ENCODE data around the gene SLC12A4. TPM values are rescaled to one million over a fixed set of nuclear protein-coding genes. Genes with fewer than 3 reads are reported as not detected.

SLC12A4 gene
- total and polyA plus RNA-seq, 10 donors: 4.6 to 68.5 (median 29.4) TPM

DNA sequence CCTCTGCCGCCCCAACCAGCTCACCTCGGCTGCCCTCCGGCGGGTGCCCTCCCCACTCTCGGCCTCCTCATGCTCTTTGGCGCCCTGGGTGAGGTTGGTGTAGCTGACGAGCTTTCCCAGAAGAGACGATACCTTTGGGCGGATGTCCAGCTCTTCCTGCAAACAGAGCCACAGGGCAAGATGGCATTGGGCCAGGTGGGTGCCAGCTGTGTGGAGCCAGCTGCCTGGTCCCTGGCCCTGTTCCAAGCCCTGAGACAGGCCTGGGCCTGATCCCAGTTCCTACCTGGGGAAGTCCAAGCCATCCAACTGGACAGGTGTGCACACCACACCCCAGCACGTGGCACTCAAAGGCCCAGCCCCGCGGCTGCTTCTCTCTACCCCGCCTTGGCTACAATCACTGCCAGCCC is 6.9 kb downstream of the SLC12A4 start:
- peak overlapping the region in 5 of 8 donors; percentile 59 to 70 (median 64) for H3K27ac ChIP-seq
- peaks cover 0 to 67% (median 37%) of the 10 kb centered on the region in 6 donors for H3K36me3 ChIP-seq
- peaks cover 31 to 83% (median 59%) of the 10 kb centered on the region in 6 donors for H3K4me1 ChIP-seq
- WGBS, 5 donors: 82 to 89% (median 83%) methylated on average over 13 of the region's 13 CpGs
- H3K4me3 ChIP-seq: no peak overlapping the region
- H3K27me3 ChIP-seq (replicated peaks in 1 of 7): no peaks in the 10 kb centered on the region
- TF ChIP-seq POLR2A (IDR thresholded peaks at IDR 0.05) (no peak), POLR2AphosphoS5 (IDR thresholded peaks at IDR 0.05) (peak in 1 of 3 donors; percentile 36)
- intact Hi-C loops (cut with DNase I; ENCODE audit: low total_unique reads): no loop called here
- DNase-seq: no peak
- no peaks in the 10 kb centered on the region for H3K9me3 ChIP-seq

DNA sequence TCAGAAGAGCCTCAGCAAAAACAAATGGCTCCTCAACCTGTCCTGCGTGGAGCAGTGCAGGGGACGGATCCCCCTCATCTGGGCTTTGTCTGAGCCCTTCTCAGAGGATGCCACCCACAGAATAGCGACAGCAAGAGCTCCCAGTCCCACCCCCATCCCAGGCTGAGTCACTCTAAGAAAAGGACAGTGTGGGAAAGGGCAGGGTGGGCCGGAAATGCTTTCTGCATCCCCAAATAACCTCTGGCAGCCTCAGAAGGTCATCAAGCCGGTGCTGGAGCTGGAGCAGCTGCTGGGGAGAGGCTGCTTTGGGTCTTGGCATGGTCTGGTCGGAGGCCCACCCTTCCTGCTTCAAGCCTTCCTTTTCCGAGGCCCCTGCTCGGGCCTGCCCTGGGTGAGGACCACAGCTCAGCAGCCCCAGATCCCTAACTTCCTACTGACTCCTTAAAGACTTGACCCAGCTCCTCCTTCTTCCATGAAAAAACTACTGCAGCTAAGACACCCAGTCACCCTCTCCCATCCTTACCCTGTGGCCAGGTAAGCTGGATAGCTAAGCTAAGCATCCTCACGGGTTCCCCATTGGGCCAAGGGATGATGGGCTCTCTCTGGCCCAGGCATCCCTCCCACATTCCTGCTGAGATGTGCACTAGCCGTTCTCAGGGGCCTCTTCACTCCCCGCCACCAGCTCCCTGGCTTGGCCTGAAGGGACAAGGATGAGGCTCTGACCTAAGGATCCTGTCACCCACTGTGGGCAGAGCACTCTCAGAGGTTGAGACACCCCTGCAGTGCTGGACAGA is 8.7 kb downstream of the SLC12A4 start:
- Histone ChIP-seq H3K4me3 (no peak overlapping the region), H3K36me3 (peaks cover 0 to 85% (median 43%) of the 10 kb centered on the region in 6 donors), H3K4me1 (peaks cover 23 to 65% (median 45%) of the 10 kb centered on the region in 6 donors), H3K27me3 (replicated peaks in 1 of 7) (no peaks in the 10 kb centered on the region), H3K27ac (peak overlapping the region in 6 of 8 donors; percentile 26 to 70 (median 63)), H3K9me3 (no peaks in the 10 kb centered on the region)
- 67 to 80% (median 74%) methylated on average over 10 to 11 of the region's 11 CpGs for WGBS, 5 donors
- TF ChIP-seq, protein P1, sequence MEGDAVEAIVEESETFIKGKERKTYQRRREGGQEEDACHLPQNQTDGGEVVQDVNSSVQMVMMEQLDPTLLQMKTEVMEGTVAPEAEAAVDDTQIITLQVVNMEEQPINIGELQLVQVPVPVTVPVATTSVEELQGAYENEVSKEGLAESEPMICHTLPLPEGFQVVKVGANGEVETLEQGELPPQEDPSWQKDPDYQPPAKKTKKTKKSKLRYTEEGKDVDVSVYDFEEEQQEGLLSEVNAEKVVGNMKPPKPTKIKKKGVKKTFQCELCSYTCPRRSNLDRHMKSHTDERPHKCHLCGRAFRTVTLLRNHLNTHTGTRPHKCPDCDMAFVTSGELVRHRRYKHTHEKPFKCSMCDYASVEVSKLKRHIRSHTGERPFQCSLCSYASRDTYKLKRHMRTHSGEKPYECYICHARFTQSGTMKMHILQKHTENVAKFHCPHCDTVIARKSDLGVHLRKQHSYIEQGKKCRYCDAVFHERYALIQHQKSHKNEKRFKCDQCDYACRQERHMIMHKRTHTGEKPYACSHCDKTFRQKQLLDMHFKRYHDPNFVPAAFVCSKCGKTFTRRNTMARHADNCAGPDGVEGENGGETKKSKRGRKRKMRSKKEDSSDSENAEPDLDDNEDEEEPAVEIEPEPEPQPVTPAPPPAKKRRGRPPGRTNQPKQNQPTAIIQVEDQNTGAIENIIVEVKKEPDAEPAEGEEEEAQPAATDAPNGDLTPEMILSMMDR (IDR thresholded peaks at IDR 0.05 in 8 of 11, conservative IDR thresholded peaks at IDR 0.05 in 3 of 11): no peak
- TF ChIP-seq POLR2AphosphoS5 (IDR thresholded peaks at IDR 0.05): peak; percentile 69 to 80 (median 70)
- no peak for DNase-seq
- intact Hi-C loops (cut with DNase I; ENCODE audit: low total_unique reads): no loop called here

DNA sequence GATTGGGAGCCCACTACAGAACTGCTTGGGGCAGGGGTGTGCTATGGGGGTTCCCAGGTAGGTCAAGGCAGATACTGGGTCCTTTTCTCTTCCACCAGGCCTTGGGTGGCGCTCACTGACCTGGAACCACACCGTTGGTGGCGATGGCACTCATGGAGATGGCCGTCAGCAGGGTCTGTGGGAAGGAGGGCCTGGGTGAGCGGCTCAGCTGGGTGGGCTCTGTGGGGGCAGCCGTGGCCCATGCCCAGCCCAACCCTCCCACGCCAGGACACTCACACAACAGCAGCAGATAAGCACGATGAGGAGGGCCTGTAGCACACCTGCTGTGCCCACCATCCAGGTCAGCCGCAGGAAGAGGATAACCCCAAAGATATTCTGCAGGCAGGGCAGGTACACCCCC is 10.8 kb downstream of the SLC12A4 start:
- TF ChIP-seq POLR2A (IDR thresholded peaks at IDR 0.05): no peak
- TF ChIP-seq POLR2AphosphoS5 (IDR thresholded peaks at IDR 0.05): no peak
- TF ChIP-seq, protein P1 (IDR thresholded peaks at IDR 0.05 in 8 of 11, conservative IDR thresholded peaks at IDR 0.05 in 3 of 11): no peak
- Histone ChIP-seq H3K36me3 (peaks cover 0 to 99% (median 53%) of the 10 kb centered on the region in 6 donors), H3K9me3 (no peaks in the 10 kb centered on the region), H3K4me3 (no peak overlapping the region), H3K4me1 (peaks cover 11 to 44% (median 33%) of the 10 kb centered on the region in 6 donors), H3K27ac (no peak overlapping the region), H3K27me3 (replicated peaks in 1 of 7) (no peaks in the 10 kb centered on the region)
- 90 to 98% (median 97%) methylated on average over 5 to 9 of the region's 9 CpGs for WGBS, 5 donors
- intact Hi-C loops (cut with DNase I; ENCODE audit: low total_unique reads): no loop called here
- DNase-seq: no peak

DNA sequence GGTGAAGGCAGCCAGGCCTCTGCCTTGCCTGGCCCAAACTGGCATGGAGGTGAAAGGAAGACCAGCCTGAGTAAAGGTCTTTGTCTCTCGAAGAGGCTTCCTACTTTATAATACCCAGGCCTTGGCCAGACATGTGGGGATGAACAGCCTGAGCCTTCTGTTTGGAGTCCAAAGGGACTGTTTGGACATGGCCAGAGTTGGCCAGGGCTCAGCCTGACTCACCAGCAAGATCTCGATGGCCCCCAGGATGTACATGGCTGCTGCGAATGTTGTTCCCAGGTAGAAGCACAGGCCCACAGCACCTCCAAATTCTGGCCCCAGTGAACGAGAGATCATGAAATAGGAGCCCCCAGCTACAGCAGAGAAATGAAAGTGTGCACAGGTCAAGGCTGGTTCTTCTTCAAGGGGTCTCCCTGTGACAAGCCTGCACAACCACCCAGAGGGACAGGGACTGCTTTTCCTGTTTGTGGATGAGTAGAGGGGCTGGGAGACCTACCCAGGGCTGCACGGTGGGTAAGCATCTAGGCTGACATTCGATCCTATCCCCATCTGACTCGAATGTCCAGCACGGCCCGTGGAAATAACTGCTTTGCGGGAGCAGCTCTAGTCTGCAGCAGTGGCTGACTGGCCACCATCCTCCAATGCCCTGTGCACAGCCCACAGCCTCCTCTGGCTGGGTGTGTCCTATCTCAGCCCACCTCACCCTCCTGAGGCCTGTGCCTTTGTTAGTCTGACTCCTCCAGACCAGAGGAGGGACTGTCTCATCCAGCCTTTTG is 13.8 kb downstream of the SLC12A4 start:
- intact Hi-C loops (cut with DNase I; ENCODE audit: low total_unique reads): no loop called here
- 84 to 97% (median 94%) methylated on average over 5 to 10 of the region's 10 CpGs for WGBS, 5 donors
- TF ChIP-seq POLR2A (IDR thresholded peaks at IDR 0.05) (no peak), POLR2AphosphoS5 (IDR thresholded peaks at IDR 0.05) (peak in 1 of 3 donors; percentile 22)
- Histone ChIP-seq H3K4me3 (no peak overlapping the region), H3K9me3 (no peaks in the 10 kb centered on the region), H3K27me3 (replicated peaks in 1 of 7) (no peaks in the 10 kb centered on the region), H3K36me3 (peaks cover 0 to 100% (median 55%) of the 10 kb centered on the region in 6 donors), H3K27ac (no peak overlapping the region), H3K4me1 (peaks cover 0 to 23% (median 8%) of the 10 kb centered on the region in 6 donors)
- DNase-seq: no peak

Data from spleen (tissue), 11 donors.